ENCODE measurements around the gene NAB1.

DNA sequence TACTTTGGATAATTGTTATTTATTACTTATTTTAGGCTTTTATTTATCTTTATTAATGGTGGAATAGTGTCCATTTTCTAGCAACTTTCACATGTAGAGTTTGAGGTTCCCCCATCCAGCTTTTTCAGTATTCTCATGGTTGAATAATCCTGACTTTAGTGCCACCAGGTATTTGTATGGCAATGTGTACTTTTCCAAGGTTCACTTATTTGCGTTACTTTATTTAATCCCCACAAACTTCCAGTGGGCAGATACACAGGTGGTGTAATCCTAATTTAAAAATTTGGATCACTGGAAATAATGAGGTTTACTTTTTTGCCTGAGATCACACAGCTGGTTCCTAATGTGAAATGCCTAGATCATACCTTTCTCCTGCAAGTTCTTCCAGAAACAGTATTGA lies 30.5 kb downstream of the NAB1 start:
- no peak for TF ChIP-seq EZH2 (IDR thresholded peaks at IDR 0.05)
- no peak for TF ChIP-seq POLR2AphosphoS5 (IDR thresholded peaks at IDR 0.05; ENCODE audit: borderline replicate concordance, low read depth, low read length)
- no peak for TF ChIP-seq FOXP2 (optimal IDR thresholded peaks at IDR 0.05; ENCODE audit: control extremely low read depth, extremely low read length, insufficient read depth)
